Muscle layer of duodenum (tissue), 2 donors: ENCODE measurements around the gene A1BG.

ENCODE experiments used
- H3K27ac ChIP-seq: one replicate; pipeline ENCODE4 v1.7.0; 2013; ENCODE audit warnings: mild to moderate bottlenecking, low read length
- H3K27me3 ChIP-seq: one replicate; pipeline ENCODE4 v1.7.0; 2013; ENCODE audit warnings: low read depth, mild to moderate bottlenecking, control low read depth, low read length
- H3K36me3 ChIP-seq, 2 donors: one replicate each; pipeline ENCODE4 v1.7.0; 2013; ENCODE audit warnings: low read length in 2 of 2, control low read depth in 1 of 2, mild to moderate bottlenecking in 1 of 2; ENCODE audit not compliant: insufficient read depth in 2 of 2, control insufficient read depth in 1 of 2
- H3K4me1 ChIP-seq, 2 donors: one replicate each; pipeline ENCODE4 v1.7.0; 2013; ENCODE audit warnings: low read length in 2 of 2, mild to moderate bottlenecking in 2 of 2, control low read depth in 1 of 2, moderate library complexity in 1 of 2; ENCODE audit not compliant: insufficient read depth in 2 of 2, control insufficient read depth in 1 of 2
- H3K4me3 ChIP-seq, 2 donors: one replicate each; pipeline ENCODE4 v1.7.0; 2013; ENCODE audit warnings: low read length in 2 of 2, low read depth in 1 of 2, mild to moderate bottlenecking in 1 of 2
- H3K9me3 ChIP-seq, 2 donors: one replicate each; pipeline ENCODE4 v1.7.0; 2013; ENCODE audit warnings: low read length in 2 of 2, control low read depth in 1 of 2, mild to moderate bottlenecking in 1 of 2; ENCODE audit not compliant: control insufficient read depth in 1 of 2
- donor health status: healthy.

A1BG gene

DNA sequence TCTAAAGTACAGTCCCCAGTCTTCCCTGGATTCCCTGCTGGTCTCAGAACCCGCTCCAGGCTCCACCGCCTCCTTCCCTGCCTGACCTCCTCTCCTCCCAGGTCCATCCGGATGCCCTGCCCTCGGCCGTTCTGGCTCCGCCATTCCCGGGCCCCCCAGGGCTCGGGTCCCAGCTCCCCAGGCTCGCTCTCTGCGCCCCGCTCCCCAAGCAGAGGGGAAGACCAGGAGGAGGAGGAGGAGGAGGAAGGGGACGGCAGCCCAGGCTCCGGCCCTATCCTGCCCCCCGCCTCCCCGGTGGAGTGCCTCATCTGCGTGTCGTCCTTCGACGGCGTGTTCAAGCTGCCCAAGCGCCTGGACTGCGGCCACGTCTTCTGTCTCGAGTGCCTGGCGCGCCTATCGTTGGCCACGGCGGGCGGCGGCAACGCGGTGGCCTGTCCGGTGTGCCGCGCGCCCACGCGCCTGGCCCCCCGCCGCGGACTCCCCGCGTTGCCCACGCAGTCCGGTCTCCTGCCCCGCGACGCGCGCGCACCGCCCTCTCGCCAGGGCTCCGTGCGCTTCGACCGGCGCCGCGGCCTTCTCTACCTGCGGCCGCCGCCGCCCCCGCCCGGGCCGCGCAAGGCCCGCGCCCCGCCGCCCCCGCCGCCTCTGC is 42.8 kb upstream of the A1BG start:
- Histone ChIP-seq H3K27ac (no peak overlapping the region), H3K27me3 (peaks cover 20% of the 10 kb centered on the region), H3K36me3 (peaks cover 26 to 30% of the 10 kb centered on the region in 2 donors), H3K4me3 (no peak overlapping the region), H3K4me1 (peaks cover 0 to 14% of the 10 kb centered on the region in 2 donors), H3K9me3 (no peaks in the 10 kb centered on the region)

GRCh38 chr19:58395220-58395978 is 42.1 kb upstream of the A1BG start, which contains the start of gene RNF225:
RNF225 (plus strand) TSS chr19:58395656; CDS start chr19:58396090, 434 bp downstream.
- Histone ChIP-seq H3K27me3 (peaks cover 20% of the 10 kb centered on the region), H3K4me1 (peaks cover 0 to 8% of the 10 kb centered on the region in 2 donors), H3K36me3 (peaks cover 30 to 33% of the 10 kb centered on the region in 2 donors), H3K4me3 (no peak within 1 kb of the TSS), H3K27ac (no peak within 1 kb of the TSS), H3K9me3 (no peaks in the 10 kb centered on the region)

DNA sequence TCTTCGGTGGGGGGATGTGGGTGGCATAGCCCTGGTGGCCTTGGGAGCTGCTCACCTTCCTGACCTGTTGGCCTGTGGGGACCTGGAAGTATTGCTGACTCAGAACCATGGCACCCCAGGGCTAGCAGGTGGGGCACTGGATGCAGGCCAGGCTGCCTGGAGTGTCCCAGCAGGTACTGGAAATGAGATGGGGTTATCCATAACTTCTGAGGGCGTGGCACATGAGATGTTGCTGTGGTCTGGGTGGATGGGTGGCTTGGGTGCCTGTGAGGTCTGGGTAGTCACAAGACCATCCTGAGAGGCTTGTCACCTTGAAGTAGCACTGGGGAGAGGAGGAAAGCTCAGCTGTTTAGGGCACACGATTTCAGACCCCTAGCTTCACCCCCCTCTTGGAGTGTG is 41.5 kb upstream of the A1BG start:
- no peak overlapping the region for H3K4me3 ChIP-seq
- H3K27ac ChIP-seq = no peak overlapping the region
- H3K4me1 ChIP-seq = peaks cover 0 to 3% of the 10 kb centered on the region in 2 donors
- H3K9me3 ChIP-seq = no peaks in the 10 kb centered on the region
- H3K27me3 ChIP-seq = peaks cover 20% of the 10 kb centered on the region
- H3K36me3 ChIP-seq = peaks cover 30 to 33% of the 10 kb centered on the region in 2 donors

GRCh38 chr19:58393725-58394033 is 40.4 kb upstream of the A1BG start:
- Histone ChIP-seq H3K4me1 (peaks cover 0 to 3% of the 10 kb centered on the region in 2 donors), H3K36me3 (peaks cover 35 to 38% of the 10 kb centered on the region in 2 donors), H3K27me3 (peaks cover 20% of the 10 kb centered on the region), H3K4me3 (no peak overlapping the region), H3K27ac (no peak overlapping the region), H3K9me3 (no peaks in the 10 kb centered on the region)

GRCh38 chr19:58392945-58393724 is 39.8 kb upstream of the A1BG start:
- H3K36me3 ChIP-seq = peaks cover 35 to 38% of the 10 kb centered on the region in 2 donors
- H3K4me3 ChIP-seq = no peak overlapping the region
- H3K27me3 ChIP-seq = peaks cover 20% of the 10 kb centered on the region
- peaks cover 0 to 6% of the 10 kb centered on the region in 2 donors for H3K4me1 ChIP-seq
- no peak overlapping the region for H3K27ac ChIP-seq
- no peaks in the 10 kb centered on the region for H3K9me3 ChIP-seq

DNA sequence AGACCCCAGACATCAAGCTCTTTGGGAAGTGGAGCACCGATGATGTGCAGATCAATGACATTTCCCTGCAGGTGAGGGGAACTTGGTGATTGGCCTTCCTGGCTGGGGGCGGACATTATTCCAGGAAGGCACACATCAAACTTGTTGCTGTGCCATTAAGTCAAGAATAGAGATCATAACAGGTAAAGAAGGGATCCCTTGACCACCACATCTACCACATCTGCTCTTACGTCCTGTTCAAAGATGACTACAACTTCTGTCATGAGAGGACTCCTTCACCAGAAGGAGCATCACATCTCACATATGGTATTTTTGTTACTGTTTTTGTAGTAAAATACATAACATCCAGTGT is 34.9 kb upstream of the A1BG start:
- Histone ChIP-seq H3K4me3 (peak overlapping the region; percentile 87 to 98), H3K36me3 (peaks cover 15 to 20% of the 10 kb centered on the region in 2 donors), H3K4me1 (peaks cover 5 to 25% of the 10 kb centered on the region in 2 donors), H3K27me3 (no peaks in the 10 kb centered on the region), H3K9me3 (no peaks in the 10 kb centered on the region), H3K27ac (no peak overlapping the region)

GRCh38 chr19:58387338-58388174 is 34.3 kb upstream of the A1BG start:
- Histone ChIP-seq H3K4me3 (peak overlapping the region; percentile 87 to 98), H3K9me3 (no peaks in the 10 kb centered on the region), H3K27ac (peak overlapping the region; percentile 98), H3K36me3 (peaks cover 9 to 14% of the 10 kb centered on the region in 2 donors), H3K4me1 (peaks cover 5 to 25% of the 10 kb centered on the region in 2 donors), H3K27me3 (no peaks in the 10 kb centered on the region)

GRCh38 chr19:58386576-58387337 is 33.5 kb upstream of the A1BG start, which contains the start of gene RPS5:
RPS5 (plus strand) TSS chr19:58387269; CDS start chr19:58388138, 869 bp downstream.
- Histone ChIP-seq H3K27ac (peak within 1 kb of the TSS; percentile 98), H3K27me3 (no peaks in the 10 kb centered on the region), H3K4me1 (peaks cover 9 to 31% of the 10 kb centered on the region in 2 donors)

GRCh38 chr19:58385891-58386575 is 32.7 kb upstream of the A1BG start:
- peaks cover 9 to 35% of the 10 kb centered on the region in 2 donors for H3K4me1 ChIP-seq
- peaks cover 9 to 12% of the 10 kb centered on the region in 2 donors for H3K36me3 ChIP-seq
- peak overlapping the region; percentile 87 to 98 for H3K4me3 ChIP-seq
- peak overlapping the region; percentile 98 for H3K27ac ChIP-seq
- H3K9me3 ChIP-seq = no peaks in the 10 kb centered on the region
- no peaks in the 10 kb centered on the region for H3K27me3 ChIP-seq

More at GRCh38 chr19:58386576-58387337, 33.5 kb upstream of the A1BG start, which contains the start of gene RPS5:
- H3K36me3 ChIP-seq = peaks cover 9 to 12% of the 10 kb centered on the region in 2 donors
- H3K4me3 ChIP-seq = peak within 1 kb of the TSS; percentile 87 to 98
- H3K9me3 ChIP-seq = no peaks in the 10 kb centered on the region
